ENCODE results near the gene MORN4. TPM values are rescaled to one million over a fixed set of nuclear protein-coding genes. Genes with fewer than 3 reads are reported as not detected.
A peak's percentile ranks its signal among the peaks of the same experiment; 100 is the strongest.
"Not testable (repeated sequence)": the region's sequence is repeated elsewhere in the genome, so short reads cannot be mapped to it uniquely, and the experiment has no call there.

The MORN4 gene
- total and polyA plus RNA-seq, 7 experiments from 2014 or later: 0.78 to 5.9 (median 1.5) TPM

DNA sequence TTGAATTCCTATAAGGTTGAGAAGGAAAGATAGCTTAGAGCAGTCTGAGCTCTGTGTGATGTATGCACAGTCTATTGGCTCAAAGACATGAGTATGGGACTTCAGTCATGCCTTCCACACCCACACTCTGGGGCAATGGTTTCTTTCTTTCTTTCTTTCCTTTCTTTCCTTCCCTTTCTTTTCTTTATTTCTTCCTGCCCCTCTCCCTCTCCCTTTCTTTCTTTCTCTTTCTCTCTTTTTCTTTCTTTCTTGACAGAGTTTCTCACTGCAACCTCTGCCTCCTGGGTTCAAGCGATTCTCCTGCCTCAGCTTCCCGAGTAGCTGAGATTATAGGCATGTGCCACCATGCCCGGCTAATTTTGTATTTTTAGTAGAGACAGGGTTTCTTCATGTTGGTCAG lies 5.8 kb upstream of the MORN4 start:
- H3K4me3 ChIP-seq (ENCODE audit: low read length); H3K9me3 ChIP-seq (ENCODE audit: control insufficient read depth in 2 of 3, low read length in 3 of 3); H3K36me3 ChIP-seq (ENCODE audit: control insufficient read depth in 2 of 3, insufficient read depth in 3 of 3, low read length in 3 of 3); H3K27ac ChIP-seq (ENCODE audit: low read depth, low read length); H3K27me3 ChIP-seq (ENCODE audit: control insufficient read depth in 2 of 2, insufficient read depth in 2 of 2, low read length in 2 of 2); intact Hi-C loops (cut with micrococcal nuclease); H3K4me3 Mint-ChIP-seq; DNase-seq; H3K27ac Mint-ChIP-seq; H3K9me3 Mint-ChIP-seq; H3K27me3 Mint-ChIP-seq; H3K36me3 Mint-ChIP-seq; ATAC-seq: not testable (repeated sequence)
- ChIA-PET POLR2A (interaction anchor here (0.6 to 0.7 kb wide), 2 partner anchors 8 to 238 kb away, joined by 3 to 4 read pairs; no protein-coding TSS in a partner anchor), CTCF (interaction anchor here (0.7 kb wide), 1 partner anchor 161 kb away, joined by 3 read pairs; no protein-coding TSS in a partner anchor)
- peaks cover 4 to 15% of the 10 kb centered on the region in 2 donors for H3K4me1 ChIP-seq (ENCODE audit: control insufficient read depth in 2 of 2, insufficient read depth in 2 of 2, low read length in 2 of 2)
- peaks cover 10 to 30% (median 26%) of the 10 kb centered on the region in 7 donors for H3K4me1 Mint-ChIP-seq

DNA sequence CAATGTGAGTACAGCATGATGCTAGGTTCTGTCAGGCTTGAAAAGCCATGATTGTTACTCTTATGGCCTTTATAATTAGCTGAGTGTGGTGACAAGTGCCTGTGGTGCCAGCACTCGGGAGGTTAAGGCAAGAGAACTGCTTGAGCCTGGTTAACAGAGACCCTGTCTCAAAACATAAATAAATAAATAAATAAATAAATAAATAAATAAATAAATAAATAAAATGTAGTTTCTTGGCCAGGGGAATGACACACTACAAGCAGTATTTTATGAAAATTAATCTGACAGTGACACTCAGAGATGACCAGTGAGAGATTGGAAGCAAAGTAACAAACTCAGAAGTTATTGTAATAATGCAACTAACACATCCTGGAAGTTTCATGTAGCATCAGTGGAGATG lies 2.3 kb upstream of the MORN4 start:
- ATAC-seq (no peak), DNase-seq (no peak)
- Histone ChIP-seq H3K9me3 (ENCODE audit: control insufficient read depth in 2 of 3, low read length in 3 of 3) (no peaks in the 10 kb centered on the region), H3K4me1 (ENCODE audit: control insufficient read depth in 2 of 2, insufficient read depth in 2 of 2, low read length in 2 of 2) (peaks cover 4 to 10% of the 10 kb centered on the region in 2 donors), H3K27me3 (ENCODE audit: control insufficient read depth in 2 of 2, insufficient read depth in 2 of 2, low read length in 2 of 2) (no peaks in the 10 kb centered on the region), H3K27ac (ENCODE audit: low read depth, low read length) (no peak overlapping the region), H3K4me3 (ENCODE audit: low read length) (no peak overlapping the region), H3K36me3 (ENCODE audit: control insufficient read depth in 2 of 3, insufficient read depth in 3 of 3, low read length in 3 of 3) (no peaks in the 10 kb centered on the region)
- CTCF ChIA-PET: no interaction called here
- intact Hi-C loops (cut with micrococcal nuclease): no loop called here
- H3K27me3 Mint-ChIP-seq: no peaks in the 10 kb centered on the region
- POLR2A ChIA-PET: interaction anchor here (0.5 to 0.8 kb wide), 2 partner anchors 10 to 24 kb away, joined by 3 to 5 read pairs; no protein-coding TSS in a partner anchor
- H3K9me3 Mint-ChIP-seq: peaks cover 0 to 1% (median 0%) of the 10 kb centered on the region in 11 donors
- H3K36me3 Mint-ChIP-seq: no peaks in the 10 kb centered on the region
- no peak overlapping the region for H3K27ac Mint-ChIP-seq
- no peak overlapping the region for H3K4me3 Mint-ChIP-seq
- peaks cover 12 to 24% (median 21%) of the 10 kb centered on the region in 7 donors for H3K4me1 Mint-ChIP-seq

DNA sequence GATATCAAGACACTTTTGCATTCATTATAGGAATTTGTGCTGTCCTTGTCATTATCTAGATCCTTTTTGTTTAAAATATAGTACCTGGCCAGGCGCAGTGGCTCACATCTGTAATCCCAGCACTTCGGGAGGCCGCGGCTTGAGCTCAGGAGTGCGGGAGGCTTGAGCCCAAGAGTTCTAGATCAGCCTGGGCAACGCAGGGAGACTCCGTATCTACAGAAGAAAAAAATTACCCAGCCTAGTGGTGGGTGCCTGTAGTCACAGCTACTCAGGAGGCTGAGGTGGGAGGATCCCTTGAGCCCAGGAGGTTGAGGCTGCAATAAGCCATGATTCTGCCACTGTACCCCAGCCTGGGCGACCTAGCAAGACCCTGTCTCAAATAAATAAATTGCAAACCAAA lies 621 bp upstream of the MORN4 start:
- Histone ChIP-seq H3K9me3 (ENCODE audit: control insufficient read depth in 2 of 3, low read length in 3 of 3) (no peaks in the 10 kb centered on the region), H3K4me1 (ENCODE audit: control insufficient read depth in 2 of 2, insufficient read depth in 2 of 2, low read length in 2 of 2) (peaks cover 0 to 10% of the 10 kb centered on the region in 2 donors), H3K27me3 (ENCODE audit: control insufficient read depth in 2 of 2, insufficient read depth in 2 of 2, low read length in 2 of 2) (no peaks in the 10 kb centered on the region), H3K4me3 (ENCODE audit: low read length) (peak overlapping the region; percentile 91), H3K27ac (ENCODE audit: low read depth, low read length) (peak overlapping the region; percentile 50), H3K36me3 (ENCODE audit: control insufficient read depth in 2 of 3, insufficient read depth in 3 of 3, low read length in 3 of 3) (no peaks in the 10 kb centered on the region)
- peak overlapping the region; percentile 43 to 96 (median 88) for H3K27ac Mint-ChIP-seq
- peak; percentile 22 for ATAC-seq
- ChIA-PET CTCF (no interaction called here), POLR2A (interaction anchor here (1.7 kb wide), 1 partner anchor 53 kb away, joined by 5 read pairs; the partner anchor contains the start of gene AVPI1)
- peak overlapping the region; percentile 92 to 100 (median 98) for H3K4me3 Mint-ChIP-seq
- H3K36me3 Mint-ChIP-seq: no peaks in the 10 kb centered on the region
- H3K27me3 Mint-ChIP-seq: no peaks in the 10 kb centered on the region
- intact Hi-C loops (cut with micrococcal nuclease): loop anchor here (1.0 to 2.0 kb wide), 9 partner anchors 7 to 500 kb away; partner anchors contain the start of genes ARHGAP19 (in 2 of the 2), AVPI1 (in 1 of the 2), EXOSC1 (in 1 of the 2) and MMS19 (in 1 of the 2)
- H3K9me3 Mint-ChIP-seq: peaks cover 0 to 1% (median 0%) of the 10 kb centered on the region in 11 donors
- peak in 1 of 9 donors; percentile 19 for DNase-seq
- peaks cover 11 to 18% (median 16%) of the 10 kb centered on the region in 7 donors for H3K4me1 Mint-ChIP-seq

DNA sequence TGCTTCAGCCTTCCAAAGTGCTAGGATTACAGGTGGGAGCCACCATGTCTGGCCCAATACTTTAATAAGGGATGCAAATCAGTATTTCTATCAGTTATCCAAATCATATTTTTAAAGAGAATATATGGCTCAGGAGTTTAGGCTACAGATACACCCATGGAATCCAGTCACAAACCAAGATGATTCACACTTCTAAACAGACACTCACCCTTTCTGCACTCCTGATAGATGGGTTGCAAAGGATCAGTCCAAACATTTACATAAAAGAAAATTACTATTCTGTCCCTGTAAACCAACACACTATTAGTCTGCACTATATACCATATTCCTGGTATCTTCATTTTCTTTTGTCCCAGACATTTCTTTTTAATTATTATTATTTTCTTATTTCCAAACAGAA lies 2.2 kb downstream of the MORN4 start:
- POLR2A ChIA-PET: no interaction called here
- CTCF ChIA-PET: no interaction called here
- intact Hi-C loops (cut with micrococcal nuclease): no loop called here

DNA sequence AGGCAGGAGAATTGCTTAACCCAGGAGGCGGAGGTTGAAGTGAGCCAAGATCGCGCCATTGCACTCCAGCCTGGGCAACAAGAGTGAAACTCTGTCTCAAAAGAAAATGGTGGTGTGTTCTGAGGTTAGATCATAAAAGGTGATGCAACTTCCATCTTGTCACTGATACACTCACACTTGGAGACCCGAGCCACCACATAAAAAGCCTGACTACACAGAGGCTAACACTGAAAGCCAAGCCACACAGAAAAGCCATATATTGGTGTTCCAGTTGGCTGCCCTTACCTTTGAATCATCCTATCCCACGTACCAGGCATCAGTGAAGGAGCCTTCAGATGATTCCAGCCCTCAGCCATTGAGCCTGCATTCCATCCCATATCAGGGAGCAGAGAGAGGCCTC lies 4.0 kb downstream of the MORN4 start:
- Histone ChIP-seq H3K4me3 (ENCODE audit: low read length) (no peak overlapping the region), H3K36me3 (ENCODE audit: control insufficient read depth in 2 of 3, insufficient read depth in 3 of 3, low read length in 3 of 3) (no peaks in the 10 kb centered on the region), H3K4me1 (ENCODE audit: control insufficient read depth in 2 of 2, insufficient read depth in 2 of 2, low read length in 2 of 2) (peaks cover 0 to 10% of the 10 kb centered on the region in 2 donors), H3K9me3 (ENCODE audit: control insufficient read depth in 2 of 3, low read length in 3 of 3) (no peaks in the 10 kb centered on the region), H3K27me3 (ENCODE audit: control insufficient read depth in 2 of 2, insufficient read depth in 2 of 2, low read length in 2 of 2) (no peaks in the 10 kb centered on the region), H3K27ac (ENCODE audit: low read depth, low read length) (no peak overlapping the region)
- H3K9me3 Mint-ChIP-seq: peaks cover 0 to 1% (median 0%) of the 10 kb centered on the region in 11 donors
- DNase-seq (no peak), ATAC-seq (no peak)
- no peaks in the 10 kb centered on the region for H3K27me3 Mint-ChIP-seq
- peaks cover 9 to 18% (median 15%) of the 10 kb centered on the region in 7 donors for H3K4me1 Mint-ChIP-seq
- intact Hi-C loops (cut with micrococcal nuclease): no loop called here
- no peak overlapping the region for H3K4me3 Mint-ChIP-seq
- H3K27ac Mint-ChIP-seq: no peak overlapping the region
- ChIA-PET POLR2A (no interaction called here), CTCF (interaction anchor here (0.6 to 0.7 kb wide), 2 partner anchors 57 to 913 kb away, joined by 3 to 4 read pairs; no protein-coding TSS in a partner anchor)
- no peaks in the 10 kb centered on the region for H3K36me3 Mint-ChIP-seq

More for the DNA sequence above, 2.2 kb downstream of the MORN4 start:
- H3K27me3 ChIP-seq (ENCODE audit: control insufficient read depth in 2 of 2, insufficient read depth in 2 of 2, low read length in 2 of 2): no peaks in the 10 kb centered on the region
- ATAC-seq (no peak), DNase-seq (no peak)
- peaks cover 0 to 10% of the 10 kb centered on the region in 2 donors for H3K4me1 ChIP-seq (ENCODE audit: control insufficient read depth in 2 of 2, insufficient read depth in 2 of 2, low read length in 2 of 2)
- peaks cover 9 to 18% (median 15%) of the 10 kb centered on the region in 7 donors for H3K4me1 Mint-ChIP-seq
- no peak overlapping the region for H3K4me3 ChIP-seq (ENCODE audit: low read length)
- no peak overlapping the region for H3K27ac Mint-ChIP-seq
- H3K9me3 ChIP-seq (ENCODE audit: control insufficient read depth in 2 of 3, low read length in 3 of 3): no peaks in the 10 kb centered on the region
- no peaks in the 10 kb centered on the region for H3K27me3 Mint-ChIP-seq
- H3K4me3 Mint-ChIP-seq: peak overlapping the region in 1 of 10 donors; percentile 66
- no peaks in the 10 kb centered on the region for H3K36me3 Mint-ChIP-seq
- no peak overlapping the region for H3K27ac ChIP-seq (ENCODE audit: low read depth, low read length)
- H3K9me3 Mint-ChIP-seq: peaks cover 0 to 1% (median 0%) of the 10 kb centered on the region in 11 donors
- no peaks in the 10 kb centered on the region for H3K36me3 ChIP-seq (ENCODE audit: control insufficient read depth in 2 of 3, insufficient read depth in 3 of 3, low read length in 3 of 3)

DNA sequence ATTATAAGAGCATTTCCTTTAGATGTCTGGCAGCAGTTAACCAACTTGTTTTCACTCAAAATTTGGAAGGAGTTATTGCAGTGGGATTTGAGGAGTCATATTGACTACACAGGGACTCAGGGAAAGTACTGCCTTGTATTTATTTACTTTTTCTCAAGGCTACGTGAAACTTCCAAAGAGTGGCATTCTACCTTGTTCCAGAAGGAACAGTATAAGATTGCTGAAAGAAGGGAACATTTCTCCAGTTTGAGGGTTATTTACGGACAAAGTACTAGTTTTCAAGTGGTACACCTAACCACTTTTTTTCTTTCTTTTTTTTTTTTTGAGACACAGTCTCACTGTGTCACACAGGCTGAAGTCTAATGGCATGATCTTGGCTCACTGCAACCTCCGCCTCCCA lies 5.1 kb downstream of the MORN4 start:
- no peaks in the 10 kb centered on the region for H3K27me3 ChIP-seq (ENCODE audit: control insufficient read depth in 2 of 2, insufficient read depth in 2 of 2, low read length in 2 of 2)
- ATAC-seq (no peak), DNase-seq (no peak)
- intact Hi-C loops (cut with micrococcal nuclease): no loop called here
- H3K9me3 ChIP-seq (ENCODE audit: control insufficient read depth in 2 of 3, low read length in 3 of 3): no peaks in the 10 kb centered on the region
- peaks cover 1 to 10% (median 8%) of the 10 kb centered on the region in 7 donors for H3K4me1 Mint-ChIP-seq
- no peak overlapping the region for H3K4me3 Mint-ChIP-seq
- no peaks in the 10 kb centered on the region for H3K36me3 Mint-ChIP-seq
- ChIA-PET POLR2A (no interaction called here), CTCF (no interaction called here)
- H3K27ac Mint-ChIP-seq: no peak overlapping the region
- no peak overlapping the region for H3K27ac ChIP-seq (ENCODE audit: low read depth, low read length)
- peaks cover 0 to under 1% (median 0%) of the 10 kb centered on the region in 11 donors for H3K9me3 Mint-ChIP-seq
- H3K4me3 ChIP-seq (ENCODE audit: low read length): no peak overlapping the region
- H3K36me3 ChIP-seq (ENCODE audit: control insufficient read depth in 2 of 3, insufficient read depth in 3 of 3, low read length in 3 of 3): no peaks in the 10 kb centered on the region
- H3K4me1 ChIP-seq (ENCODE audit: control insufficient read depth in 2 of 2, insufficient read depth in 2 of 2, low read length in 2 of 2): peaks cover 0 to 4% of the 10 kb centered on the region in 2 donors
- no peaks in the 10 kb centered on the region for H3K27me3 Mint-ChIP-seq

DNA sequence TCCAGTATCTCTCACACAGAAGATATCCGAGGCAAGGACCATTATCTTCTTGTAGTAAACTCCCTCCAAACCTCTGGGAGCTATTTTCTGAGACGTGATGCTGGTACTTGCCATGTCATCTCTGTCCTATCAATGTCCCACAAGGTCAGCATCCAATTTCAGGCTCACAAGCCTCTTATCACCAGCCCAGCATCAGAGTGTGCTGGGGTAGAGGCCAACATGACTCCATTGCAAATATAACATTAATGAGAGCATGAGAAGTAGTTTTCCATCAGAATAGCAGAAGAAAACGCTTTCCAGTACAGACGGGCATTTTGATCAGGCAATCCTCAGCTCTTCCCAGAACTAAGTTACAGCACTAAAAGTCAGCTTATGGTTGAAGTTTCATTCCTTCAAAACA lies 5.6 kb downstream of the MORN4 start:
- no peaks in the 10 kb centered on the region for H3K9me3 ChIP-seq (ENCODE audit: control insufficient read depth in 2 of 3, low read length in 3 of 3)
- H3K4me3 ChIP-seq (ENCODE audit: low read length): no peak overlapping the region
- no peak overlapping the region for H3K27ac Mint-ChIP-seq
- H3K36me3 Mint-ChIP-seq: no peaks in the 10 kb centered on the region
- H3K4me1 Mint-ChIP-seq: peaks cover 0 to 5% (median 4%) of the 10 kb centered on the region in 7 donors
- DNase-seq (no peak), ATAC-seq (no peak)
- H3K4me3 Mint-ChIP-seq: no peak overlapping the region
- H3K27me3 ChIP-seq (ENCODE audit: control insufficient read depth in 2 of 2, insufficient read depth in 2 of 2, low read length in 2 of 2): no peaks in the 10 kb centered on the region
- H3K4me1 ChIP-seq (ENCODE audit: control insufficient read depth in 2 of 2, insufficient read depth in 2 of 2, low read length in 2 of 2): peaks cover 0 to 3% of the 10 kb centered on the region in 2 donors
- POLR2A ChIA-PET: no interaction called here
- H3K36me3 ChIP-seq (ENCODE audit: control insufficient read depth in 2 of 3, insufficient read depth in 3 of 3, low read length in 3 of 3): no peaks in the 10 kb centered on the region
- intact Hi-C loops (cut with micrococcal nuclease): no loop called here
- no peaks in the 10 kb centered on the region for H3K9me3 Mint-ChIP-seq
- no peaks in the 10 kb centered on the region for H3K27me3 Mint-ChIP-seq
- H3K27ac ChIP-seq (ENCODE audit: low read depth, low read length): no peak overlapping the region
- CTCF ChIA-PET: no interaction called here

Measured in naive thymus-derived CD4-positive, alpha-beta T cell (primary cell).